GM18502 (cell line): ENCODE data around the gene ABCC3.

Experiments
- ATAC-seq: cut with Tn5 transposase; IDR thresholded peaks from one replicate; pipeline ENCODE4 v1.9.1; 2021; ENCODE audit warnings: mild to moderate bottlenecking; ENCODE audit not compliant: unreplicated experiment, poor library complexity

ABCC3 gene, protein sequence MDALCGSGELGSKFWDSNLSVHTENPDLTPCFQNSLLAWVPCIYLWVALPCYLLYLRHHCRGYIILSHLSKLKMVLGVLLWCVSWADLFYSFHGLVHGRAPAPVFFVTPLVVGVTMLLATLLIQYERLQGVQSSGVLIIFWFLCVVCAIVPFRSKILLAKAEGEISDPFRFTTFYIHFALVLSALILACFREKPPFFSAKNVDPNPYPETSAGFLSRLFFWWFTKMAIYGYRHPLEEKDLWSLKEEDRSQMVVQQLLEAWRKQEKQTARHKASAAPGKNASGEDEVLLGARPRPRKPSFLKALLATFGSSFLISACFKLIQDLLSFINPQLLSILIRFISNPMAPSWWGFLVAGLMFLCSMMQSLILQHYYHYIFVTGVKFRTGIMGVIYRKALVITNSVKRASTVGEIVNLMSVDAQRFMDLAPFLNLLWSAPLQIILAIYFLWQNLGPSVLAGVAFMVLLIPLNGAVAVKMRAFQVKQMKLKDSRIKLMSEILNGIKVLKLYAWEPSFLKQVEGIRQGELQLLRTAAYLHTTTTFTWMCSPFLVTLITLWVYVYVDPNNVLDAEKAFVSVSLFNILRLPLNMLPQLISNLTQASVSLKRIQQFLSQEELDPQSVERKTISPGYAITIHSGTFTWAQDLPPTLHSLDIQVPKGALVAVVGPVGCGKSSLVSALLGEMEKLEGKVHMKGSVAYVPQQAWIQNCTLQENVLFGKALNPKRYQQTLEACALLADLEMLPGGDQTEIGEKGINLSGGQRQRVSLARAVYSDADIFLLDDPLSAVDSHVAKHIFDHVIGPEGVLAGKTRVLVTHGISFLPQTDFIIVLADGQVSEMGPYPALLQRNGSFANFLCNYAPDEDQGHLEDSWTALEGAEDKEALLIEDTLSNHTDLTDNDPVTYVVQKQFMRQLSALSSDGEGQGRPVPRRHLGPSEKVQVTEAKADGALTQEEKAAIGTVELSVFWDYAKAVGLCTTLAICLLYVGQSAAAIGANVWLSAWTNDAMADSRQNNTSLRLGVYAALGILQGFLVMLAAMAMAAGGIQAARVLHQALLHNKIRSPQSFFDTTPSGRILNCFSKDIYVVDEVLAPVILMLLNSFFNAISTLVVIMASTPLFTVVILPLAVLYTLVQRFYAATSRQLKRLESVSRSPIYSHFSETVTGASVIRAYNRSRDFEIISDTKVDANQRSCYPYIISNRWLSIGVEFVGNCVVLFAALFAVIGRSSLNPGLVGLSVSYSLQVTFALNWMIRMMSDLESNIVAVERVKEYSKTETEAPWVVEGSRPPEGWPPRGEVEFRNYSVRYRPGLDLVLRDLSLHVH (N-terminal part only)

DNA sequence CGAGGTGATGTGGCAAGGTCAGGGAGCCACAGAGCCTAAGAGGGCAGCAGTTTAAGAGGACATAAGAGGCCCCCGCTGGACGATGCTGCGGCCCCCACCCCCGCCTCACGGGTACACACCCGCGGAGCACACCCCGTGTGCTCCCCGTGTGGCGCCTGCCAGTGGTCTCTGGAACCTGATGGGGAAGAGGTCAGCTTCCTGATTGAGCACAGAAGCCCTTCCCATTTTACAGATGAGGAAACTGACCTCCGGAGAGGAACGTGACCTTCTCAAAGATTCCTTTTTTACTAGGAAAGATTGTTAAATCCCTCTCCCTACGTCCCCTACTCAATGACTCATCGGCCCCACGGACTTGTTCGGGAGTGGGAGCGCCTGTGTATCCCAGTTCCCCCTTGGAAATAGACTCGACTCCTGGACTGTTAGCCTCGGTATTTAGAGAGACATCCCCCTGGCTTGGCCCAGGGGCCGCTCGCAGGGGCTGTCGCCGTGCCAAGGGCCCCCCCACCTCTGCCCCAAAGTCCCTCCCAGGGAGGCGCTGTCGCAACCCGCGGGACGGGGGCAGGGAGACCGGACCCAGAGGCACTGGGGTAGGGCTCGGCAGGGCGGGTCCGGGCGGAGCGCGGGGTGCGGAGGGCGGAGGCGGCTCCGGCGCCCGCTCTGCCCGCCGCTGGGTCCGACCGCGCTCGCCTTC, at the start of gene ABCC3:
ABCC3 (plus strand) TSS at position 658 of the 691 bp plus-strand sequence. CDS start 56 bp downstream, outside the sequence.
- no peak for ATAC-seq

DNA sequence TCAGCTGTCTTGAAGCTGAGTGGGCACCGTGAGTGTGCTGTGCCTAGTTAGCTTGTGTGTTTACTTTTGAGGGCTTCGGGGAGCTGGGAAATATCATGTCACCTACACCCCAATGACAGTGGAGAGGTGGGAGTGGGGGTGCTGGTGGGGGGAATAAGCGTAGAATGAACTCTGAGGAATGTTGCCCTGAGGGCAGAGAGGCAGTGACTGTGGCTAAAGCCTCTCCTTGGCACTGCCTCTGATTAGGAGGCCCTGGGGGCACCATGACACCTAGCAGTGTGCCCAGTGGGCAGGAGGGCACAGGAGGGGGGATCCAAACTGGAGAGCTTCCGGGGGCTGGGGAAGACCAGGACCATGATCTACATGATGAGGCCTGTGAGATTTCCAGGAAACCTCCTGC, 49.3 kb upstream of the ABCC3 start:
- no peak for ATAC-seq

DNA sequence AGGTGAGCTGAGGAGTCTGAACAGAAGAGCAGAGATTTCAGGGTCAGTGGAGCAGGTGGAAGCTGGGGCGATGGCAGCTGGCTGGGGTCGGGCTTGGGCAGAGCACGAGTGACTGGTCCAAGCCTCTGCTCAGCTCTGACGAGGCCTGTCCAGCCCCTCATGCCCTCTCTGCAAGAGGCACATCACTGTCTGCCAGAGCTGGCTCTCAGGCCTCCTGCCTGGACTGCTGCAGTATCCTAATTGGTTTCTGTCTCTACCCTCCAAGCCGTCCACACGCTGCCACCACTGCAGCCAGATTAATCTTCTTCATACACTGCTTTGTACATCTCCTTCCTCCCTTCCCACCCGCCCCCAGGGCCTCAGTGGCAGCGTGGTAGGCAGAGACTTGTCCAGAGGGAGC, 48.8 kb upstream of the ABCC3 start:
- ATAC-seq = no peak

DNA sequence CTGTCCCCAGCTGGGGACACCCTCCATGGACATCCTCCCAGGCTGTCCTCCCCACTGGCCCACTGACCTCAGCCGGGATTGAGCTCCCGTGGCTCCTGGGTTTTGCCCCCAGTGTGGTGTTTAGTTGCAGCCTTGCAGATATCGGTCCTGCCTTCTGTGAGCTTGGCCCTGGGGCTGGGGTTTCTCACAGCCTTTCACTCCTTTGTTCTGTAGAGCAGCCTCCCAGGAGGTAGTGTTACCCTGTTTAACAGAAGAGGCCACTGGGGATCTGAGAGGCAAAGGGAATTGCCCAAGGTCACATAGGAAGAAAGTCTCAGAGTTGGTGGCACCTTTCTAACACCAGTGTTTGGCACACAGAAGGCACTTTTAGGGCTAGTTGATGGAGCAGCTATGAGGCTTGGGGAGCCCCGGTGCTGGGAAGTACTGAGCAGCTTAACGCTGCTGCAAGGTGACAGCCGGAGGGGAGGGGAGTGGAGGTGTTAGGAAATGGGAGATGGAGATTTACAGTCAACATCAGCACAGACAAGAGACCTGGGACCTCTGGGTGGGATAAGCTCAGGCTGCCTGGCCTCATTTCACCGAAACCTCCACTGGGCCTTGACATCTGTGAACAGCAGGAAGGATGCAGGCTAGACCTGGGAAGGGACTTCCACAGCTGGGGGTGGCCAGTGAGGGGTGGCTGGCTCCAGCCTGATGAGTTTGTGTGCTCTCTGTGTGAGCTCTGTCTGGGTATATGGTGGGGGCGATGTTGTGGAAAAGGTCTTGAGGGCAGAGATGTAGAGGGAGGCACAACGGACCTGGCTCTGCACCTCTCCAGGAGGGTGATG, 48.0 kb upstream of the ABCC3 start:
- ATAC-seq = no peak

DNA sequence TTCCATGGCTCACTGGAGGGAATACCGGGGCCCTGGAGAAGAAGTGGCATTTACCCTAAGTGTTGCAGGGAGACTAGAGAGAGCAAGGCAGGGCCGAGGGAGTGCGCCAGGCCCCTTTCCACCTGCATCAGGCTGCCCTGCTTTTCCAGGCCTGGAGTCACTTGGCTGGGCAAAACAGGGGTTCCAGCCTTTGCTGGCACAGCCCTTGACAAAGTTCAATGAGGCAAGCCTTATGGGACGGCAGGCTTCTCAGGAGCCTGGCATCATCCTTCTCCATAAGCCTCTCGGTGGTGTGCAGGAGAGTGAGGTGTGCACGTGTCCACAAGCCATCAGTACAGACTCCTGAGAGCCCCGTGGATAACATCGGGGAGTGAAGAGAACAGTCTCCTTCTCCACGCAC, 47.1 kb upstream of the ABCC3 start:
- ATAC-seq = no peak

DNA sequence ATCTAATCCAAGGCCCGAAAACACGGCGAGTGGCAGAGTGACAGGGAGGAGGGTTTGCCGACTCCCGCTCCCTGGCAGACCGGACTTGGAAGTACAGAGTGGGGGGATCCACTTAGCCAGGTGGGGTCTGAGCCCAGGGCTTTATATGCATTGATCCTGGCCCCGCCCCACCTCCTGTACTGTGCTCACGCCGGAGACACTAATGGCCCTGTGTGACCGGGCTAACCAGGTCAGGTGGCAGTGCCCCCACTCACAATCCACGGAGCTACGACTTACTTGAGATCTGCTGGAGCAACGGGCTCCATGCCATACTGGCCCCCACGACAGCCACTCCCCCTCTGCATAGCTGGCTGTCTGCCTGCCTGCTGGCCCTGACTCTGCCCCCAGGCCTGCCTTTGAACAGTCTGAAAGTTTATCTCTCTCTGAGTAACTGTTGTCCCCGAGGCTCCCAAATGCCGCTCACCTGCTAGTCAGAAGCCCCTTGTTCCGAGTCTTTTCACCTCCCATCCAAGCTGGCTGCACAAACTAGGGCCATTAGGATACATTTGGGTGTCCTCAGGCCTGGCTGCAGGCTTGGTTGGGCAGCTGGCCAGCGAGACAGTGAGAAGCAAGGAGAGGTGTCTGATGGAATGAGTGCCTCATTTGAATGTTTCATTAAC, 46.2 kb upstream of the ABCC3 start:
- ATAC-seq = no peak

DNA sequence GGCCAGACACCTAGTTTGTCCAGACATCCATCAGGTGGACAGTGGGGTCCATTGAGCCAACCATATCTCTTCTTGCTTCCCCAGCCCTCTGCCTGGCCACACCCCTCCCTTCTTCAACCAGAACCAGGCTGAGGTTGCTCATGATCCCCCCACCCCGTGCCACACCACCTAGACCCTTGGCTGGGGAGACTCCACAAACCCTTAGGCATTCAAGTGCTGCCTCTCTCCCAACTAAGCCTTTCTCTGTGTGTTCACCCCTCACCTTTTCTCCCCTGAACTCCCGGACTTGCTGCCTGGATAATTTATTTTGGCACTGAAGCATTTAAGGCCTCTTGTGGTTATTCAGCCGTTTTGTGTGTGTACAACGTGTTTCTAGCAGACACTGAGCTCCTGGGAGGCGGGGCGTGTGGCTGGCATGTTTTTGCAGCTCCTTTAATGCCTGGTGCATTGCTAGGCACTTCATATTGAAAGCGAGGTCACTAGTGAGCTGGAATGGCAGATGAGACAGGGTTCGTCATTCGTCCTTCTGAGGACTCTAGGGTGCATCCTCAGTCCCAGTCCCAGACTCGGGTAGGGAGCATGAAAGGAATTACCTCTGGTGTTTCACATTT, 45.5 kb upstream of the ABCC3 start:
- ATAC-seq = no peak

DNA sequence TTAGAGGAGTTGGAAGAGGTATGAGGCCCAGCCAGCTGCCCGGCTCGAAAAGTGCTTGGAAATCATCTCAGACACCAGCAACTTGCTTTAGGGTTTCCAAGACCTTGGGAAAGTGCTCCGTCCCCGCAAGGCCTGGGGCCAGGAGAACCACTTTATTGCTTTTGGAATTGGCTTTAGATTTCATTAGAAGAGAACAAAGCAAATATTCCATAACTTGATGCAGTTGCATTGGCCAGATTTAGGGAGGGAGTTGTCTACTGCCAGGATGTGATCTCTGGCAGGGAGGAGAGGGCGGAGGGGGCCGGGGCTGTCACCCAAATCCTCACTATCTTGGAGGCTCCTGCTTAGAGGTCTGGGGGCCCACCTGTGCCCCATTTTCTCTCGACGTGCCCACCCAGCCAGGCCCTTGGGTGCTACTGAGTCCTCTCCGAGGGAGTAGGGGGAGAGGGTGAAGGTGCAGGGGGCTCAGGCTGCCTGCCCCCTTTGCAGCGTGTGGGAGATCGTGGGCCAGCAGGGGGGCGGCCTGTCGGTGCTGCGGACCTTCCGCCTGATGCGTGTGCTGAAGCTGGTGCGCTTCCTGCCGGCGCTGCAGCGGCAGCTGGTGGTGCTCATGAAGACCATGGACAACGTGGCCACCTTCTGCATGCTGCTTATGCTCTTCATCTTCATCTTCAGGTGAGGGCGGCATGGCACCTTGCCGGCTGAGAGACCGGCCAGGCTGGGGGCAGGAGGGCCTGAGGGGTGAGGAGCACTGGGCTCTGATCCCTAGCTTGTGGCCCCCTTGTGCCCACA, 43.5 kb upstream of the ABCC3 start:
- no peak for ATAC-seq

DNA sequence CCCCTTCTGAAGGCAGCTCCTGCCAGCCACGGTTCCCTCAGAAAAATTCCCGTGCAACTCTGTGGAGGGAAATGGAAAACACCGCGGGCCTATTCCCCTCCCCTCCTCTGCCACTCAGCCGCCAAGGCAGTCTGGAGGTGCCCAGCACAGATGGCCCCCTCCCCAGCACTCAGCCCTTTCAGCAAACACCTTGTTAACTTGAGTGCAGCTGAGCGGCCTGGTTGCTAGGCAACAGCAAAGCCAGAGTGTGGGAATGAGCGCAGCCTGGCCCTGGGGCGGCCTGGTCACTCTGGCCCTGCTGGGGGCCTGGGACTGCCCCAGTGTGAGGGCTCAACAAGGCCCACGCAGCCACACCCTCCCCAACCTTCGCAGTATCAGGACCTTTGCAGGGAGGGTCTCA, 41.4 kb upstream of the ABCC3 start:
- no peak for ATAC-seq

DNA sequence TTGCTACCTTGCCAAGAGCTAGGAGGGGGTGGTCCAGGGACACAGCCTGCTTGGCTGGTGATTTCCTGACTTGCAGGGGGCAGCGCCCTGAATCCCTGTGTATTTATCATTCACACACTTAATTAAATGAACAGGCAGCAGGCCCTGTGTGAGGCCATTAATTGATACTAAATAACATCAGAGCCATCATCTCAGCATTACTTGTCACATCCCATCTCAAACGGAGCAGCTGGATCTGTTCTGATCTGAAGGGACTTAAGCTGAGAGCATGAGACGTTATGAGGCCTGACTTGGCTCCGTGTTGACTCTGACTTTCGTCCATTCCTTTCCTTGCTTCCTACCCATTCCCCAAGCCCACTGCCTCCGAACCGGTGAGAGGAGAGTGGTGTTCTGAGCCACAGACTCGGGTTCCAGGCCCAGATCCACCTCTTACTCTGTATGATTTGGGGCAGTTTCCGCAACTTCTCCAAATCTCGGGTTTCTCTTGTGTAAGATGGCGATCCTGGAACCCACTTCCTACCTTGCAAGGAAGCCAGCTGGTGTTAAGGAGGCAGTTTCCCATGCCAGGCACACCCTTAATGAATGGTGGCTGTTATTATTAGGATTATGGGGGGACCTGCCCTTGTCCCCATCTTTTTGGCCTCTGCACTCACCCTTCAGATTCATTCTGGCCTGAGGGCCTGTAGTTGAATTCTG, 40.4 kb upstream of the ABCC3 start:
- no peak for ATAC-seq

DNA sequence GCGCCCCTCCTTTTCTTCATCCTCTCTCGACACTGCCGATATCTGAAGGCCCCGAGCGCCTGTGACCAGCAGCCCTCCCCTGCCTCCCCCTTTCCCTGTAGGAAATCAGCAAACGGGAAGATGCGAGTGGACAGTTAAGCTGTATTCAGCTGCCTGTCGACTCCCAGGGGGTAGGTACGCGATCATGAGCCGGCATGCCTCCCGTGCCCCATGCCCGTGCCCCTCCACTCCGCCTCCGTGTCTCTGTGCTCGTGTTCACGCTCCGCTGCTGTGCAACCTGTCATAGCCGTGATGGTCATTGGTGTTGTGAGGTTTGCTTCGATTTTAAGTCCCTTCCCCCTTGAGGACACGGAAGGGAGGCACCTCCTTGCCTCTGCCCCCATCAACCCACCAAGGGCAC, 39.8 kb upstream of the ABCC3 start:
- ATAC-seq = no peak

DNA sequence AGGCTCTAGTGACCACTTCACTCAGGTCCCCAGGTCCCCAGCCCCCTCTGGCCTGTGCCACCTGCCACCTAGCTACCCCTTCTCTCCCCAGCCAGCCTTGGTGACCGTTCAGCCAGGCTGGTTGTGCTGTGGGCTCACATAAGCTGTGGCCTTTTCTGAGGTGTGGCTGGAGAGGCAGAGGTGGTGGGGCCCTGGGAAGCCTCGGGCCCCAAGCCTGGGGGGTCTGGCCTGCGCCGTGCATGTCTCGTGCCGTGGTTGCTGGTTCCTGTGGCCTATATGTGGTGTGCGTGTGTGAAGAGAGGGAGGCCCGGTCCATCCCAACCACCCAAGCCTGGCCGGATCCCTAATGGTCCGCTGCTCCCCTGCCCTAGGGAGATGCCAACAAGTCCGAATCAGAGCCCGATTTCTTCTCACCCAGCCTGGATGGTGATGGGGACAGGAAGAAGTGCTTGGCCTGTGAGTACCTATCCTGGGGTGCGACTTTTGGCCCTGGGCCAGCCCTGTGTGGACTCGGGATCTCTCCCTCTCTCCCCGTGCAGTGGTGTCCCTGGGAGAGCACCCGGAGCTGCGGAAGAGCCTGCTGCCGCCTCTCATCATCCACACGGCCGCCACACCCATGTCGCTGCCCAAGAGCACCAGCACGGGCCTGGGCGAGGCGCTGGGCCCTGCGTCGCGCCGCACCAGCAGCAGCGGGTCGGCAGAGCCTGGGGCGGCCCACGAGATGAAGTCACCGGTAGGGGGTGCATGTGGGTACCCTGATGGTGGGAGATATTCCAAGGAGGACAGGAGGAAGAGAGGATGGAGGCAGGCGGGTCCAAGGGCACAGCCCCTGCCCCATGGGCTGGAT, 38.3 kb upstream of the ABCC3 start:
- ATAC-seq = no peak

DNA sequence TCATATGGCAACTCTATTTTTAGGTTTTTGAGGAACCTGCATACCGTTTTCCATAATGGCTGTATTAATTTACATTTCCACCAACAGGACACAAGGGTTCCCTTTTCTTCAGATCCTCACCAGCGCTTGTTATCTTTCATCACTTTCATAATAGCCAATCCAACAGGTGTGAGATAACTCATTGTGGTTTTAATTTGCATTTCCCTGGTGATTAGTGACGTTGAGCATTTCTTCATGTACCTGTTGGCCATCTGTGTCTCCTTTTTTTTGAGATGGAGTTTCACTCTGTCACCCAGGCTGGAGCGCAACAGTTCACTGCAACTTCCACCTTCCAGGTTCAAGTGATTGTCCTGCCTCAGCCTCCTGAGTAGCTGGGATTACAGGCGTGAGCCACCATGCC, 36.2 kb upstream of the ABCC3 start:
- peak; percentile 46 for ATAC-seq

DNA sequence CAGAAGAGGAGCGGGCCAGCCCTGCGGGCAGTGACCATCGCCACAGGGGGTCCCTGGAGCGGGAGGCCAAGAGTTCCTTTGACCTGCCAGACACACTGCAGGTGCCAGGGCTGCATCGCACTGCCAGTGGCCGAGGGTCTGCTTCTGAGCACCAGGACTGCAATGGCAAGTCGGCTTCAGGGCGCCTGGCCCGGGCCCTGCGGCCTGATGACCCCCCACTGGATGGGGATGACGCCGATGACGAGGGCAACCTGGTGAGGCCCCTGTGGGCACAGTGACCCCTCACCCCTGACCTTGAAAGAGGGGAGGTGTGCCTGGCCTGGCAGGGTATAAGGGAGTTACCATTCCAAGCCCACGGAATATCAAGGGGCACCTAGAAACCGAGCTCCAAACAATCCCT, 35.1 kb upstream of the ABCC3 start:
- ATAC-seq = no peak

DNA sequence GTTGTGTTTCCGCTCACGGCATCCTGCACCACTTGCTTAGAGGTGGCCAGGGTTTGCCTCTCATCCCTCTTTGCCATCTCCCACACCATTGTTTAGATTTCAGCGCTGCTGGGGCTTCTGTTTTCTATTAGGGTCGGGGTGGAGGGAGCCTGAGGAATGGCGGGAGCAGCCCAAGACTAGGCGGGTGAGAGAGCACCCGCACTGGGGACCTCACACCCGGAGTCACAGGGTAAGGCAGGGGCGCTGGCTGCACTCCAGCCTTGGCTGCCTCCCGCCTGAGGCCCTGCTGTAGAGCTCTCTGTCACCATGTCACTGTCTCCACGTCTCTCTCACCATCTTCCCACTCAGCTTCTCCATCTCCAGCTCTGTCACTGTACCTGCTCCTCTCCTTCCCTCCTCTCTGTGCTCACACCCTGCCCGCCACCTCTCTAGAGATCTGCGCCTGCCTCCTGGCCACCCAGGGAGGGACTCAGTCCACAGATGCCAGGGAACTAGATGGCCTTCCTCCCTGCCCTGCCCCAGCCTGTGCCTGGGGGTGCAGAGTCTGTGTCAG, 32.8 kb upstream of the ABCC3 start:
- no peak for ATAC-seq

DNA sequence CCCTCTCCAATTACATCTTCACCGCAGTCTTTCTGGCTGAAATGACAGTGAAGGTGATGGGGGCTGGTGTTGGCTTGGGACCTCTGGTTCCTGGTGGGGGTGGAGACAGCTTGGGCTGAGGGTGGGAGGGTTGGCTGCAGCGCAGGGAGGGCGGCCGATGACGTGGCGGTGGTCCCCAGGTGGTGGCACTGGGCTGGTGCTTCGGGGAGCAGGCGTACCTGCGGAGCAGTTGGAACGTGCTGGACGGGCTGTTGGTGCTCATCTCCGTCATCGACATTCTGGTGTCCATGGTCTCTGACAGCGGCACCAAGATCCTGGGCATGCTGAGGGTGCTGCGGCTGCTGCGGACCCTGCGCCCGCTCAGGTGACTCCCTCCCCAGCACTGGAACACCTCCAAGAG, 31.8 kb upstream of the ABCC3 start:
- no peak for ATAC-seq
